ENCODE data around the gene KLC4. TPM values are rescaled to one million over a fixed set of nuclear protein-coding genes. Genes with fewer than 3 reads are reported as not detected.
A peak's percentile ranks its signal among the peaks of the same experiment; 100 is the strongest.
"Not testable (repeated sequence)": the region's sequence is repeated elsewhere in the genome, so short reads cannot be mapped to it uniquely, and the experiment has no call there.

KLC4 gene
- total RNA-seq, 1 donor from 2014 or later = 41.4 TPM

GRCh38 chr6:43077981-43078511 lies 18.6 kb downstream of the KLC4 start:
- DNase-seq (ENCODE audit: low spot score) = no peak
- peaks cover 16% of the 10 kb centered on the region for H3K36me3 Mint-ChIP-seq (ENCODE audit: low read depth, unreplicated experiment)
- TF ChIP-seq, protein P1, sequence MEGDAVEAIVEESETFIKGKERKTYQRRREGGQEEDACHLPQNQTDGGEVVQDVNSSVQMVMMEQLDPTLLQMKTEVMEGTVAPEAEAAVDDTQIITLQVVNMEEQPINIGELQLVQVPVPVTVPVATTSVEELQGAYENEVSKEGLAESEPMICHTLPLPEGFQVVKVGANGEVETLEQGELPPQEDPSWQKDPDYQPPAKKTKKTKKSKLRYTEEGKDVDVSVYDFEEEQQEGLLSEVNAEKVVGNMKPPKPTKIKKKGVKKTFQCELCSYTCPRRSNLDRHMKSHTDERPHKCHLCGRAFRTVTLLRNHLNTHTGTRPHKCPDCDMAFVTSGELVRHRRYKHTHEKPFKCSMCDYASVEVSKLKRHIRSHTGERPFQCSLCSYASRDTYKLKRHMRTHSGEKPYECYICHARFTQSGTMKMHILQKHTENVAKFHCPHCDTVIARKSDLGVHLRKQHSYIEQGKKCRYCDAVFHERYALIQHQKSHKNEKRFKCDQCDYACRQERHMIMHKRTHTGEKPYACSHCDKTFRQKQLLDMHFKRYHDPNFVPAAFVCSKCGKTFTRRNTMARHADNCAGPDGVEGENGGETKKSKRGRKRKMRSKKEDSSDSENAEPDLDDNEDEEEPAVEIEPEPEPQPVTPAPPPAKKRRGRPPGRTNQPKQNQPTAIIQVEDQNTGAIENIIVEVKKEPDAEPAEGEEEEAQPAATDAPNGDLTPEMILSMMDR (IDR thresholded peaks at IDR 0.05; ENCODE audit: unreplicated experiment) = no peak

DNA sequence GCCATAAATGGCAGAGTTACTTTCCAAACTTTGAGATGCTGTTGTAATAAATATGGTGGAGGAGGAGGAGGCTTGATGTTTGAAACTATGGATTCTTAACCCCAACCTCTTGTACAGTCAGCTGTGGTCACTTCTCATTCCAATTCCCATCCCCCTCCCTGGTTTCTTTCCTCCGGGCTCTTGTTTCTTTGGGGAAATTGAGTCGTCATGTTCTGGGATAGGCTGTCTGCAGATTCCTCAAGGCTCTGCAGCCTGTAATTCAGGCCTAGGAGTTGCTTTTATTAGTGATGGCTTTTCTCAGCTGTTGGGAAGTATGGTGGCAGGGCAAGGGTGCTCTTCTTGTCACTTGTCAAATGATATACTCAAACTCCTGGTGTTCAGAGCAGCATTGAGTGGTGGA lies 19.3 kb downstream of the KLC4 start:
- Mint-ChIP-seq H3K9me3 (ENCODE audit: unreplicated experiment) (no peaks in the 10 kb centered on the region), H3K27ac (ENCODE audit: unreplicated experiment) (no peak overlapping the region), H3K4me1 (ENCODE audit: unreplicated experiment) (peaks cover 40% of the 10 kb centered on the region), H3K4me3 (ENCODE audit: unreplicated experiment) (no peak overlapping the region), H3K27me3 (ENCODE audit: unreplicated experiment) (peaks cover 11% of the 10 kb centered on the region), H3K36me3 (ENCODE audit: low read depth, unreplicated experiment) (peaks cover 14% of the 10 kb centered on the region)
- no peak for DNase-seq (ENCODE audit: low spot score)
- TF ChIP-seq, protein P1 (IDR thresholded peaks at IDR 0.05; ENCODE audit: unreplicated experiment) = no peak

More at GRCh38 chr6:43077981-43078511, 18.6 kb downstream of the KLC4 start:
- Mint-ChIP-seq H3K4me1 (ENCODE audit: unreplicated experiment) (peaks cover 35% of the 10 kb centered on the region), H3K9me3 (ENCODE audit: unreplicated experiment) (no peaks in the 10 kb centered on the region), H3K27me3 (ENCODE audit: unreplicated experiment) (peaks cover 11% of the 10 kb centered on the region), H3K27ac (ENCODE audit: unreplicated experiment) (peak overlapping the region; percentile 43), H3K4me3 (ENCODE audit: unreplicated experiment) (peak overlapping the region; percentile 80)

DNA sequence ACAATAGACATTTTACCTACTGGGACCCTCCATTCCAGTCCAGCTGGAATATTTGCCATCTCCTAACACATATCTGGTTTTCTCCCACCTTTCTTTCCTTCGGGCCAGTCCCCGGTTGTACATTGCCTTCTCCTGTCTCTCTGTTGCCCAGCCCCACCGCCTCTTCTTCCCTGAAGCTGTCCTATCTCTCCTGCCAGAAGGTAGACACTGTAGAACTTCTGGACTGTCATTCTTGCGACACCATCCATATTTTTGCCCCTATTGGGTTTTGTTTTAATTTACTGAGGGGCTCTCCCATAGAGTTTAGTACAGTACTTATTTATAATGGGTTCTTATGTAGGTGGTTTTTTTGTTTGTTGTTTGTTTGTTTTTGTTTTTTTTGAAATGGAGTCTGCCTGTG lies 21.6 kb downstream of the KLC4 start:
- H3K27ac Mint-ChIP-seq (ENCODE audit: unreplicated experiment) = no peak overlapping the region
- peaks cover 7% of the 10 kb centered on the region for H3K27me3 Mint-ChIP-seq (ENCODE audit: unreplicated experiment)
- peaks cover 38% of the 10 kb centered on the region for H3K4me1 Mint-ChIP-seq (ENCODE audit: unreplicated experiment)
- H3K4me3 Mint-ChIP-seq (ENCODE audit: unreplicated experiment) = peak overlapping the region; percentile 33
- TF ChIP-seq, protein P1 (IDR thresholded peaks at IDR 0.05; ENCODE audit: unreplicated experiment) = no peak
- DNase-seq (ENCODE audit: low spot score) = no peak
- no peaks in the 10 kb centered on the region for H3K9me3 Mint-ChIP-seq (ENCODE audit: unreplicated experiment)
- peaks cover 7% of the 10 kb centered on the region for H3K36me3 Mint-ChIP-seq (ENCODE audit: low read depth, unreplicated experiment)

DNA sequence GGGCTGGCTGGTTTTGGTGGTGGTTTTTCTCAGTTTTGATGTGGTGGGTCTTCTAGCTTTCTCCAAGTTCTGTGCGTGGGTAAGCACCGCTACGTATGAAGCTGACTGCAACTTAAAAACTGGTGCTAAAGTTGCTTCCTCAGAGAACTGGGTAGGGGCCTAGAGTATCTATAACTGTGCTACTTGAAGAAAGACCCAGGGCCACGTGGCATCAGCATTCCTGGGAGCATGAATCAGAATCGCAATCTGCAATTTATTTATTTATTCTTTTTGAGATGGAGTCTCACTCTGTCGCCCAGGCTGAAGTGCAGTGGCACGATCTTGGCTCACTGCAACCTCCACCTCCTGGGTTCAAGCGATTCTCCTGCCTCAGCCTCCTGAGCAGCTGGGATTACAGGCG lies 22.5 kb downstream of the KLC4 start:
- peaks cover 38% of the 10 kb centered on the region for H3K4me1 Mint-ChIP-seq (ENCODE audit: unreplicated experiment)
- H3K27me3 Mint-ChIP-seq (ENCODE audit: unreplicated experiment); H3K27ac Mint-ChIP-seq (ENCODE audit: unreplicated experiment); H3K4me3 Mint-ChIP-seq (ENCODE audit: unreplicated experiment); DNase-seq (ENCODE audit: low spot score); H3K36me3 Mint-ChIP-seq (ENCODE audit: low read depth, unreplicated experiment); H3K9me3 Mint-ChIP-seq (ENCODE audit: unreplicated experiment): not testable (repeated sequence)

DNA sequence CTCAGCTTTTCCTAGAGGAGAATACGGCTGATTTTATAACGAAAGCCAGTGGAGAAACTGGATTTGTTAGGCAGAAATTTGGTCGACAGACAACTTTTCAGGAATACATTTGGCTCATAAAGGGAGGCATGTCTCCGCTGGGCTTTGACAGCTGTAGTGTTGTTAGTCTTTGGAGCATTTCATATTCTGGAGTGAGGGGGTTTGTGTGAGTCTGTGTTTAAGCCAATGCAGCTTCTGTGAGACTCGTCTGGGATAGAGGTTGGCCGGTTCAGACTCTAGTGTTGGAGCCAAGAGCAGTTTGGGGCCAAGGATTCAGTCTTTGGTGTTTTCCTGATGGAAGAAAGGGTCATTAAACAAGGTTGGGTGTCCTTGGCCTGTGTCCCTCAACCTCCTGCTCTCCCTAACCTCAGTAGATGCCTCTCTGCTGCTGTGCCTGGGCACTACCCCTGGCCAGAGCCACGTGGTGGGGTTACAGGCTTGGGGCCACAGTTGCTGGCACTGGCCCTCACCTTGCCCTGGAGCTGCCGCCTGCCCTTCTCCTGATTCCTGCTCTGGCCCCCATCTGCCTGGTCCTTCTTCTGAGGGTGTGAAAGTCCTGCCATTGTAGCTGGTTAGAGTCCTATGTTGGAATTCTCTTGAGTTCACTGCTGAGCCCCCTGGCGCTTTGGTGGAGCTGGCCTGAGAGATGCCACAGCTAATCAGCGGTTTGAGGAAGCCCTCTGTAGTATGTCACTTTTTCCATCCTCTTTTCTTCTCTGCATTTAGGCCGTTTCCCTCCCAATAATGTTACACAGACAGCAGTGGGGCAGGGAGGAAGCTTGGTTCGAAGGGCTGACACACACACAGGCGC lies 23.6 kb downstream of the KLC4 start:
- H3K4me3 Mint-ChIP-seq (ENCODE audit: unreplicated experiment) = no peak overlapping the region
- H3K27me3 Mint-ChIP-seq (ENCODE audit: unreplicated experiment) = peaks cover 6% of the 10 kb centered on the region
- H3K36me3 Mint-ChIP-seq (ENCODE audit: low read depth, unreplicated experiment) = peaks cover 4% of the 10 kb centered on the region
- peaks cover 31% of the 10 kb centered on the region for H3K4me1 Mint-ChIP-seq (ENCODE audit: unreplicated experiment)
- H3K27ac Mint-ChIP-seq (ENCODE audit: unreplicated experiment) = peak overlapping the region; percentile 33
- no peak for DNase-seq (ENCODE audit: low spot score)
- H3K9me3 Mint-ChIP-seq (ENCODE audit: unreplicated experiment) = no peaks in the 10 kb centered on the region
- TF ChIP-seq, protein P1 (IDR thresholded peaks at IDR 0.05; ENCODE audit: unreplicated experiment) = no peak

All from endothelial cell (in vitro differentiated cells).